Vagina (tissue), 2 donors: ENCODE data around the gene NPIPB8.
"Not testable (repeated sequence)": the region's sequence is repeated elsewhere in the genome, so short reads cannot be mapped to it uniquely, and the experiment has no call there.

ENCODE experiments used
- CTCF ChIP-seq, 3 experiments: fragments of 450-650 bp in 2 of 3; fragments of 200-600 bp in 1 of 3; sonication (generic) in 1 of 3; IDR thresholded peaks; one replicate each; pipeline ENCODE4 v1.5.1; 2017 to 2019; ENCODE audit warnings: antibody characterized with exemption in 3 of 3, mild to moderate bottlenecking in 2 of 3, moderate library complexity in 2 of 3
- POLR2A ChIP-seq, 2 donors: fragments of 450-650 bp; IDR thresholded peaks; one replicate each; pipeline ENCODE4 v1.6.1; 2017; ENCODE audit warnings: antibody characterized with exemption in 2 of 2, mild to moderate bottlenecking in 2 of 2, moderate library complexity in 2 of 2
- POLR2AphosphoS5 ChIP-seq, 2 donors: sonication (generic); formaldehyde crosslinking; IDR thresholded peaks; one replicate each; pipeline ENCODE4 v1.9.0; 2017; ENCODE audit warnings: antibody characterized with exemption in 2 of 2, mild to moderate bottlenecking in 2 of 2, low read depth in 1 of 2; ENCODE audit not compliant: insufficient read depth in 1 of 2

- TF ChIP-seq POLR2A (IDR thresholded peaks at IDR 0.05); CTCF (IDR thresholded peaks at IDR 0.05); POLR2AphosphoS5 (IDR thresholded peaks at IDR 0.05; ENCODE audit: insufficient read depth in 1 of 2, low read depth in 1 of 2): not testable (repeated sequence)
These were observed 28.4 kb downstream of the NPIPB8 start for GRCh38 chr16:28666264-28666663.
